Cortex of kidney (tissue), 1 donor: ENCODE measurements around the gene FADS3.

Experiments
- DNase-seq: peaks from one replicate; lab custom pipeline; 2025; lab: John Stamatoyannopoulos, UW

The FADS3 gene

DNA sequence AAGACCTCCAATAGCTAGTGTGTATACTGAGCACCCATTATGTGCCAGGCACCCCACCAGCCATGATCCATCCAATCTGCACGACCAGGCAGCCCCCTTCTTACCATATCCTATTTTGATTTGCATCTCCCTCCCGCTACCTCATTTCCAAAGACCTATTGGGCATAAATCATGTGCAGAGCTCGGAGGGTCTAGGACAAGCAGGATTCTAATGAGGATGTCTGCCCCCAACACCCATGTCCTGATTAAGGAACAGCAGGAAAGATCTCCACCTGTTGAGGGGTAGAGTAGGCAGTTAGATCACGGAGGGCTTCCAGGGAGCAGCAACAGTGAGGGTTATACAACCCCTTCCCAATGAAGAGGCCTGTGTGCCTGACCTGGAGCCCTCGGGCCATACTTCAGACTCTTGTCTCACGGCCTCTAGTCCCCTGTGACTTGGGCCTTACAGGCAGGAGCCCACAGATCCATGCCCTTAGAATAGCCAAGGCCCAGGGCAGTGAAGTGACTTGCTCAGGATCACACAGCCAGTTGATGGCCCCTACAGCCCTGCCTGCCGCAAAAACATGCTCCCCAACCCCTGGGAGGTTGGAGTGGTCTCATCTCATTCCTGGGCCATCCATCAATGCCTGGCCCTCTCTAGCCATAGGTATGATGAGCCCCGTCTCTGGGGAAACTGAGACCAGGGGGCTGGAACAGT is 22.5 kb upstream of the FADS3 start:
- no peak for DNase-seq

DNA sequence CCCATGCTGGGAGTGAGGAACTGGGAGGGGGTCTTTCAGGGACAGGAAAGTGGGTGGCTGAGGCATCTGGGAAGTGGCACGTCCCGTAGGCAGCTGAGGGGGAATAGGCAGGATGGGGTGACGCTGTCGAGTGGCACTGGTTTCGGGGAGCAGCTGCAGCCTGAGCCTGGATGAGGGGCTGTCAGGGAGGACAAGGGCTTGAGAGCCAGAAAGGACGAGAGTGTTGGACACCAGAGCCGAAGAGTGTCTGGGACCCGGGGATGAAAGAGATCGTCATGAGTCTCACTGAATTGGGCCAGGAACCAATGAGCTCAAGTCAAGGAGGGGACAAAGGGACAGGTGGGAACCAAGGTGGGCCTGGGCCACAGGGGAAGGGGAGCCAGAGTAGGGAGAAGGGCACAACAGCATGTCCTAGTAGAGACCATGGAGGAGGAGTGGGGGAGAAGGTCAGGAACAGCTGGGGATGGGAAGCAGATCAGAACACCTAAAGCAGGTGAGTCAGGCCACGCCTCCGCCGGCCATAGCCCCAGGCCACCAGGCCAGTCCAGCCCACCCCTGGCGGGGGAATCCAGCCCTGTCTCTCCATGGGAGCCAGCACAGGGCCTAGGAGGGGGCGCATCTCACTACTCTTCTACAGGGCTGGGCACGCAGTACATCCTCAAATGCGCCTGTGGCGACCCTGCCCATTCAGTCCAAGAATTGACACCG is 21.8 kb upstream of the FADS3 start:
- no peak for DNase-seq

- no peak for DNase-seq
Measured at GRCh38 chr11:61912530-61912898, 21.2 kb upstream of the FADS3 start.

DNA sequence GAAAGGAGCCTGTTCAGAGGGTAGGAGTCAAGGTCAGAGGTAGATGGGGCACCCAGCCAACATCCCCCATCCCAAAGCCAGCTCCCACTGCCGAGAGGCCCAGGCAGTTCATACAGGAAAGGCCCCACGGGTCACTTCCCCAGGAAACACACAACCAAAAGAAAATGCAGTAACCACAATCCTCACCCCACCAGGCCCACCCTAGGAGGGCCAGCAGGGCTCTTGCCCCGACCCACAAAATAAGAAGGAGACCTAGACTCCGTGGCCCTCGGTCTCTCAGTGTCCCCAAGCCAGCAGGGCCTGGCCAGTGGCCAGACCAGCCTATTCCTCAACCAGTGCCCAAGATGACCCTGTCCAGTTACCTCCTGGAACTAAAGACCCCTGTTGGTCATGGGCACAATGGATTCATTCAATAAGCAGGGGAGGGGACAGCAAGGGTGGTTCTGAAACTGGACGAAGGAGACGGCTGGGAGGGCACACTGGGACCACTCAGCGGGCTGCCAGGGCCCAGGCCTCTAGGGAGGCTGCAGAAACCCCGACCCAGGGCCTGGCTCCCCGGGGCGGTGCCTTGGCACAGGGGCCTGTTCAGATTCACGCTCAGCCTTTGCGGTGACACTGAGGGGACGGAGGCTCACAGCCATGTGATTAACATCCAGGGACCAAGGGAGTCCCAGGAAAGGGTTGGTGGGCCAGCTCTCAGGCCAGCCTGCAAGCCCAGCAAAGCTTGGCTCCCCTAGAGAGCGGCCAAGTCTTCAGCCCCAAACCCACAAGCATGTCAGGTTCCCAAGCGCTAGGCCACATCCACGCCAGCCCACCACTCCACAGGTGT is 20.6 kb upstream of the FADS3 start:
- no peak for DNase-seq

DNA sequence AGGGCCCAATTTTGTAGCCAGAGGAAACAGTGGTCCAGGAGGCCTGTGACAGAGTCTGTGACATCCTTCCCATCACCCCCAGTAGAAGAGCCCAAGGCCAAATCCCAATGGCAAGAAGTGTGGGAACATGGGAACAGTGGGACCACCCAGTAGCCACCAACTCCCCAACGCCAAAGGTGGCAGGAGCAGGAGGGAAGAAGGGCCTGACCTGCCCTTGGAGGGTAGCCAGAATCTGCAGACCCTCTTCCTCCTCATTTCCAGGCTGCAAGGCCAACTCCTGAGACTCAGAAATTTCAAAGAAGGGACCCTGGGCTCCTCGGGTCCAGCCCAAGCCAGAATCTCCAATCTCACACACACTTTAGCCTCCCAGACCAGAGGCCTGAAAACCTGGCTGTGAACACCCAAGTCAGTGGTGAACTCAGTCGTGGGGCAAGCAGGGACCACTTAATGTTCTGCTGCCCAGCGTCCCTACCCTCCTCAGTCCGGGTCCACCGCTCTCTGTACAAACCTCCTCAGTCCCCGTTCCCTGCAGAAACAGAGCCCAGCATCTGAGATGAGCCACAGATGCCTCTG is 19.9 kb upstream of the FADS3 start:
- DNase-seq: no peak

DNA sequence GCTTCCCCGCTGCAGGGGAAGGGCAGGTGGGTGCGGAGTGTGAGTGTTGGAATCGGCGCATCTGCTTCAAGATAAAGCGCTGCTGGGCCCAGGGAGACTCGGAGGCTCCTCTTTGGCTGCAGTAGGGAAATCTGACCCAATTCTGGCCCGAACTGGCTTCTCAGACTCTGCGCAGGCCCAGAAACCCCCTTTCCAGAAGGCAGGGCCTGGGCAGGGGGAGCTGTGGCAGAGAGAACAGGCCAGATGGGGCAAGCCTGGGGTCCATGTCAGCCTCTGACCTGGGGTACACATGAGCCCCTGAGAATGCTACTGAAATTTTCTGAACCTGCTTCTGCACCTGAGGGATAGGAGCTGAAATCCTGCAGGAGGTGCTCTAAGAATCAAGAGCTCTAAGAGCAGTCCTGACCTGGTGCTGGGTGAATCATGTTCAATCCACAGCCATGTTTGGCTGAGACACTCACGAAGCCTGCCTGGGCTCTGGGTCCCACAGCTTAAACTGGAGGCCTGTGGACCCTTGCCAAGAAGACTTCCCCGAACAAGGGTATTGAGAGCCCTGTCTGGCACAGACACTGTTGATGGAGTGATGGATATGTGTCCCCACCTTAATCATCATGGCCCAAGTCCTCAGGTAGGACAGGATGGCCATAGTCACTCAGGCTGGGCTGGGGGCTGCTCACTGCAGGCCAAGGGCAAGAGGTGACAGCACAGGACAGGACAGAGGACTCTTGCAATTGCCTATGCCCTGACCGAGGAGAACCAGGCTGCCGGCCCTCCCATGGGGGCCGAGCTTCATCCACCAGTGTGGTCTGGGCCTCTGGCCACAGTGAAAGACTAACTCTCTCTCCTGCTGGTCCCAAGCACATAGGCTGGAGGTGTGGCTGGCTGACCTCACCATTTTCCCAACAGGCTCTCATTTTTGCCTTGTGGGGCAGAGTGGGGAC is 19.1 kb upstream of the FADS3 start:
- DNase-seq: no peak

DNA sequence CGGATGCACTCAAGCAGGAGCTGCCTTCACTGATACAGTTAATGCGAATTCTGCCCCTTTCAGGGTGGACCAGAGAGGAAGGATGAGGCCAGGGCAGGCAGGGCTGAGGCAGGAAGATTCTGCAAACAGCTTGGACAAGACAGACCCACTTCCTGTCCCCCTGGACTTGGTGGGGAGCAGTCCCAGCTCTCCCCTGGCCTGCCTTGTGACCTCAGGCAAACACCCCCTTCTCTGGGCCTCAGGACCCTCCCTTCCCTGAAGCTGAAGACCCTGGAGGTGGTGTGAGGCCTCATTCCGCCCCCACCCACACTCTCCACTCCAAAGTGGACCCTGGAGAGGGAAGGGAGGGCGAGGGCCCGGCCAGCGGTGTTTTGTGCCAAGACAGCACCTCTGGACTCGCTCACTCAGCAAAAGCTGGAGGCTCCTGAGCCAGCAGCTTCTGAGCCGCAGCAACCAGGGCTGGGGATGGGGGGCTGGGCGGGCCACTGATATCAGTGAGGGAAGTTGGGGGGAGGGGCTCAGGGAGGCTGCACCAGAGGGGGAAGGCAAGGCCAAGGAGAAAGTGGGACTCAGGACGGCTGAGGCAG is 17.5 kb upstream of the FADS3 start:
- no peak for DNase-seq

- no peak for DNase-seq
Measured at GRCh38 chr11:61907871-61908729, 16.8 kb upstream of the FADS3 start.

GRCh38 chr11:61907282-61907681 is 15.9 kb upstream of the FADS3 start:
- no peak for DNase-seq

DNA sequence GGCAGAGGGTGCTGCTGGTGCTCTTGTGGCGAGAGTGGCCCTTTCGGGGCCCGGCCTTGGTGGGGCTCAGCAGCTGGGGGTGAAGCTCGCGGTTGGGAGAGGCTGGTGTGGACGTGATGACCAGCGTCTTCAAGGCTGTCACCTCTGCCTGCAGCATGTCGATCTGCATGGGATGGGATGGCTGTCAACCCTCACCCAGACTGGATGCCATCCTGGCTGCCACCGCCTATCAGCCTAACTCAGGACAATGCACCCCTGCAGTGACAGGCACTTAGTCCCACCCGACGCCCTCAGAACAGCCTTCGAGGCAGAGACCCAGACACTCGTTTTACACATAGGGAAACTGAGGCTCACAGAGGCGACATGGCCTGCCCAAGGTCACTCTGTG is 15.2 kb upstream of the FADS3 start:
- DNase-seq: no peak

DNA sequence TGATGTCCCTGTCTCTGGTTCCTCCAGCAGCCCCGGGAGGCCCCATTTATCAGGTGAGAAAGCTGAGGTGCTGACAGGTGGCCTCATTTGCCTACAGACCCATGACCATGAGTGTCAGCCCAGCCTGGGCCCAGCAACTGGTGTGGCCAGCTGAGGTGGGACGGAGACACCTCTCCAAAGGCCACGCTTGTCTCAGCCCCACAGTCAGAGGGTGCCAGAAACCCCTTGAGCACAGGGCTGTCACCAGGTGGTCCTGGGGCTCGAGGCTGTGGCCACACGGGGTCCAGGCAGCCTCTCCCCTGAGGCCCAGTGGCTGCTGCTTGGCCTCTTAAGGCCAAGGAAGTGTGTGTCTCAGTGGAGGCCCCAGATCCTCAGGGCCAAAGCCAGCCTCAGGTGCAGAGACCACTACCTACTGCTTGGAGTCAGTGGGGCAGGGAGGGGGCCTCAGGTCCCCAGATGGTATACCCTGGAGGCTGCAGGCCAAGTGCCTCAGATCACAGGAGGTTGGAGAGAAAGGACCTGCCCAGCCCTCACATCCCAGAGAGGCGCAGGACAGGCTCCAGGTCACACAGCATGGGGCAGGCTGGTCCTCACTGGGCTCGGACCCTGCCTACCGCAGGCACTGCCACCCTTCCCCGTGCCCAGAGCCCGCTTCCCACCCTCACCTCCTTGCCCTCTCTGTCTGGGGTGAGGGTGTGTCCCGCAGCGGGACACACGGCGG is 14.6 kb upstream of the FADS3 start:
- no peak for DNase-seq

- DNase-seq: no peak
Measured at GRCh38 chr11:61905067-61905696, 13.8 kb upstream of the FADS3 start.

DNA sequence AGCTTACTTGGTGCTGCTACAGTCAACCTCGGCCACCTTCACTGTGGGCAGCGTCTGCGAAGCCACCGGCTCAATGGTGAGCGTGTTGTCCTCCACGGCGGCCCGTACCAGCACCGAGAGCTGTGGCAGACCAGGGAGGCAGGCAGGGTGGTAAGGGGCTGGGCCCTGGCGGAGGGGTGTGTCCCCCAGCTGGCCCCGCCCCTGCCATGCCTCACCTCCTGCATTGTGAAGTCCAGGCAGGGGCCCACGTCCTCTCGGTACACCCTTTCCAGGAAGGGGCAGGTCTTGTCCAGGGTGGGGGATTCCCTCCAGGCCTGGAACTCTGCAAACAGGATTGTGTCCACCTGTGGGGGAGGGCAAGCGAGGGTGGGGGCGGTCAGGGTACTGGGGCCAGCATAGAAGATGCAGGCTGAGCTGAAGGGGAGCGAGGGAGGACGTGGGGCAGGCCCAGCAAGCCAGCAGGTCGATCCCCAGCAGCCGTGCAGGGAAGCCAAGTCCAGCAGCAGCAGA is 13.2 kb upstream of the FADS3 start:
- DNase-seq: no peak

DNA sequence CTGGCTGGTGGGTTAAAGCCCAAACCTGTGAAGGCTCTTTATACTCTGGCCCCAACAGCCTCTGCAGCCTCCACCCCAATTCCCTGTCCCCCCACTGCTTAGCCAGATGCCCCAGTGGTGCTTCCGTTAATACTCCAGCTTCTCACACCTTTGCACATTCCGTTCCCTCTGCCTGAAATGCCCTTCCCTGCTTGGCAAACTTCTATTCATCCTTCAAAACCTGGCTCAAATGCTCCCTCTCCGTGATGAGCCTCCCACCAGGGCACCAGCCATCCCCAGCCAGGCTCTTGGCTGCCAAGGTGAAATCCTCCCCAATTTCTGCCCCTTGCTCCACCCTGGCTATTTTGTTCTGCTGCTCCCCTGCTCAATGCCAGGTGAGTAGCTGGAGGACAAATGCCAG is 12.5 kb upstream of the FADS3 start:
- DNase-seq: no peak

- DNase-seq: no peak
Measured at GRCh38 chr11:61902313-61902712, 11.0 kb upstream of the FADS3 start.

GRCh38 chr11:61901397-61901796 is 10.1 kb upstream of the FADS3 start:
- DNase-seq: no peak

- no peak for DNase-seq
Measured at GRCh38 chr11:61900251-61900650, 8.9 kb upstream of the FADS3 start.

GRCh38 chr11:61899146-61899841 is 7.9 kb upstream of the FADS3 start:
- DNase-seq: no peak
